PC-3 (cell line): ENCODE results near the gene TMEM176A. TPM values are rescaled to one million over a fixed set of nuclear protein-coding genes. Genes with fewer than 3 reads are reported as not detected.

Source experiments
- ATAC-seq: fragments of 200-7000 bp; cut with Tn5 transposase; 2 replicates; pipeline ENCODE4 v1.9.1; 2020; ENCODE audit warnings: mild to moderate bottlenecking, moderate library complexity
- BruUV-seq: library from RNA; stranded (reverse); fragments of 400-500 nt; replicated peaks from 2 replicates; lab custom pipeline; 2021; lab: Mats Ljungman, UMichigan
- CTCF ChIA-PET: fragments of 300-600 bp; sonication (Branson Sonifier 250); formaldehyde crosslinking; loops from one replicate; lab custom pipeline; 2022; ENCODE audit warnings: antibody characterized with exemption; lab: Charles Lee
- POLR2A ChIA-PET: fragments of 300-600 bp; sonication (Branson Sonifier 250); formaldehyde crosslinking; loops from one replicate; lab custom pipeline; 2022; ENCODE audit warnings: antibody characterized with exemption; ENCODE audit not compliant: unreplicated experiment; lab: Charles Lee
- DNase-seq: peaks from one replicate; pipeline ENCODE4 v3.0.0-alpha.2; 2015
- H2AFZ ChIP-seq: fragments of 300-600 bp; sonication (generic); 2 replicates; pipeline ENCODE4 v1.6.0; 2016; ENCODE audit warnings: antibody characterized with exemption, low read length
- H3F3A ChIP-seq: fragments of 300-600 bp; sonication (generic); one replicate; pipeline ENCODE4 v1.6.0; 2017; ENCODE audit warnings: antibody characterized with exemption, low read length, control low read depth, mild to moderate bottlenecking; ENCODE audit not compliant: unreplicated experiment
- H3K27ac ChIP-seq: fragments of 300-600 bp; sonication (generic); 2 replicates; pipeline ENCODE4 v1.5.1; 2016; ENCODE audit warnings: mild to moderate bottlenecking, low read length
- H3K27me3 ChIP-seq: fragments of 300-600 bp; sonication (generic); 2 replicates; pipeline ENCODE4 v1.6.1; 2016; ENCODE audit warnings: low read length, mixed read lengths
- H3K36me3 ChIP-seq: fragments of 300-600 bp; sonication (generic); 2 replicates; pipeline ENCODE4 v1.6.1; 2016; ENCODE audit warnings: low read depth, mixed run types, low read length, mixed read lengths
- H3K4me1 ChIP-seq: fragments of 300-600 bp; sonication (generic); 2 replicates; pipeline ENCODE4 v1.5.1; 2016; ENCODE audit warnings: low read length; ENCODE audit not compliant: insufficient read depth
- H3K4me2 ChIP-seq: fragments of 300-600 bp; sonication (generic); 2 replicates; pipeline ENCODE4 v1.6.0; 2016; ENCODE audit warnings: low read length
- H3K4me3 ChIP-seq: fragments of 300-600 bp; sonication (generic); 2 replicates; pipeline ENCODE4 v1.5.1; 2016; ENCODE audit warnings: mild to moderate bottlenecking, low read length, mixed read lengths
- H3K79me2 ChIP-seq: fragments of 300-600 bp; sonication (generic); 2 replicates; pipeline ENCODE4 v1.6.1; 2017; ENCODE audit warnings: low read length, mixed read lengths
- H3K9ac ChIP-seq: fragments of 300-600 bp; sonication (generic); 2 replicates; pipeline ENCODE4 v1.6.0; 2016; ENCODE audit warnings: mild to moderate bottlenecking, low read length
- H3K9me2 ChIP-seq: fragments of 300-600 bp; sonication (generic); replicated peaks from 2 replicates; pipeline ENCODE4 v1.6.1; 2016; ENCODE audit warnings: mixed run types, low read length, mixed read lengths
- H3K9me3 ChIP-seq: fragments of 300-600 bp; sonication (generic); 2 replicates; pipeline ENCODE4 v1.6.1; 2016; ENCODE audit warnings: low read length, mixed read lengths
- H4K20me1 ChIP-seq: fragments of 300-600 bp; sonication (generic); 2 replicates; pipeline ENCODE4 v1.6.1; 2016; ENCODE audit warnings: low read length, mixed read lengths
- EZH2 ChIP-seq: fragments of 300-600 bp; sonication (generic); IDR thresholded peaks from one replicate; pipeline ENCODE4 v1.6.1; 2017; ENCODE audit warnings: antibody characterized with exemption, mild to moderate bottlenecking, low read length; ENCODE audit not compliant: unreplicated experiment
- EZH2phosphoT487 ChIP-seq: fragments of 300-600 bp; sonication (generic); IDR thresholded peaks from 2 replicates; pipeline ENCODE4 v1.6.1; 2018; ENCODE audit warnings: mild to moderate bottlenecking, antibody characterized with exemption, low read length, borderline replicate concordance
- intact Hi-C: fragments of 100-400 bp; cut with micrococcal nuclease; formaldehyde crosslinking; loops from 2 replicates; pipeline ENCODE4 v1.9.0; 2023
- total RNA-seq: library from RNA; depleted of rRNA; stranded (reverse); fragments of >200 nt; gene quantifications from 2 replicates; pipeline ENCODE4 v1.2.3, GENCODE V29; 2014
- TF ChIP-seq, protein P1 (sequence below): fragments of 300-600 bp; sonication (generic); conservative IDR thresholded peaks from 2 replicates; pipeline ENCODE4 v1.5.1; 2017; ENCODE audit warnings: antibody characterized with exemption, low read depth, mild to moderate bottlenecking, low read length

The TMEM176A gene
- total RNA-seq, 1 experiment from 2014 or later: not detected

GRCh38 chr7:150778738-150779301 lies 21.7 kb upstream of the TMEM176A start:
- Histone ChIP-seq H3K4me2 (peak overlapping the region; percentile 37), H3K36me3 (no peaks in the 10 kb centered on the region), H3K9me3 (no peaks in the 10 kb centered on the region), H3K4me3 (no peak overlapping the region), H3K27ac (no peak overlapping the region), H3K9me2 (no peaks in the 10 kb centered on the region), H2AFZ (no peak overlapping the region), H3K27me3 (peaks cover 44% of the 10 kb centered on the region), H4K20me1 (no peaks in the 10 kb centered on the region), H3K79me2 (no peaks in the 10 kb centered on the region), H3F3A (no peaks in the 10 kb centered on the region), H3K4me1 (no peaks in the 10 kb centered on the region), H3K9ac (no peak overlapping the region)
- peak; percentile 78 for DNase-seq
- ATAC-seq: peak; percentile 96
- intact Hi-C loops: loop anchor here (1.0 to 5.0 kb wide), 3 partner anchors 98 to 332 kb away; no protein-coding TSS in a partner anchor
- no TSS peak for BruUV-seq
- TF ChIP-seq, protein P1, sequence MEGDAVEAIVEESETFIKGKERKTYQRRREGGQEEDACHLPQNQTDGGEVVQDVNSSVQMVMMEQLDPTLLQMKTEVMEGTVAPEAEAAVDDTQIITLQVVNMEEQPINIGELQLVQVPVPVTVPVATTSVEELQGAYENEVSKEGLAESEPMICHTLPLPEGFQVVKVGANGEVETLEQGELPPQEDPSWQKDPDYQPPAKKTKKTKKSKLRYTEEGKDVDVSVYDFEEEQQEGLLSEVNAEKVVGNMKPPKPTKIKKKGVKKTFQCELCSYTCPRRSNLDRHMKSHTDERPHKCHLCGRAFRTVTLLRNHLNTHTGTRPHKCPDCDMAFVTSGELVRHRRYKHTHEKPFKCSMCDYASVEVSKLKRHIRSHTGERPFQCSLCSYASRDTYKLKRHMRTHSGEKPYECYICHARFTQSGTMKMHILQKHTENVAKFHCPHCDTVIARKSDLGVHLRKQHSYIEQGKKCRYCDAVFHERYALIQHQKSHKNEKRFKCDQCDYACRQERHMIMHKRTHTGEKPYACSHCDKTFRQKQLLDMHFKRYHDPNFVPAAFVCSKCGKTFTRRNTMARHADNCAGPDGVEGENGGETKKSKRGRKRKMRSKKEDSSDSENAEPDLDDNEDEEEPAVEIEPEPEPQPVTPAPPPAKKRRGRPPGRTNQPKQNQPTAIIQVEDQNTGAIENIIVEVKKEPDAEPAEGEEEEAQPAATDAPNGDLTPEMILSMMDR: peak; percentile 89
- no peak for TF ChIP-seq EZH2
- POLR2A ChIA-PET: no interaction called here
- CTCF ChIA-PET: interaction anchor here (0.6 kb wide), 1 partner anchor 120 kb away, joined by 3 read pairs; no protein-coding TSS in a partner anchor

- no peak overlapping the region for H3K27ac ChIP-seq
- H3K4me1 ChIP-seq: no peaks in the 10 kb centered on the region
- DNase-seq (no peak), ATAC-seq (no peak)
- no peak overlapping the region for H3K4me3 ChIP-seq
- intact Hi-C loops: no loop called here
- no peaks in the 10 kb centered on the region for H3K9me2 ChIP-seq
- no peaks in the 10 kb centered on the region for H3F3A ChIP-seq
- no peak overlapping the region for H3K9ac ChIP-seq
- no peak overlapping the region for H2AFZ ChIP-seq
- peaks cover 53% of the 10 kb centered on the region for H3K27me3 ChIP-seq
- H3K36me3 ChIP-seq: no peaks in the 10 kb centered on the region
- no peaks in the 10 kb centered on the region for H3K9me3 ChIP-seq
- ChIA-PET CTCF (no interaction called here), POLR2A (no interaction called here)
- no peak overlapping the region for H3K4me2 ChIP-seq
- H4K20me1 ChIP-seq: no peaks in the 10 kb centered on the region
- BruUV-seq: no TSS peak
- TF ChIP-seq, protein P1: no peak
- TF ChIP-seq EZH2phosphoT487 (no peak), EZH2 (no peak)
- no peaks in the 10 kb centered on the region for H3K79me2 ChIP-seq
These were observed 20.3 kb upstream of the TMEM176A start for GRCh38 chr7:150780292-150780691.

- DNase-seq: no peak
- H4K20me1 ChIP-seq: no peaks in the 10 kb centered on the region
- no peaks in the 10 kb centered on the region for H3K9me2 ChIP-seq
- CTCF ChIA-PET: no interaction called here
- no peak overlapping the region for H3K4me3 ChIP-seq
- no peaks in the 10 kb centered on the region for H3K4me1 ChIP-seq
- no peaks in the 10 kb centered on the region for H3K9me3 ChIP-seq
- H3K4me2 ChIP-seq: no peak overlapping the region
- TF ChIP-seq, protein P1: no peak
- TF ChIP-seq EZH2 (no peak), EZH2phosphoT487 (no peak)
- H3K36me3 ChIP-seq: no peaks in the 10 kb centered on the region
- intact Hi-C loops: no loop called here
- no peak overlapping the region for H2AFZ ChIP-seq
- POLR2A ChIA-PET: no interaction called here
- no peak overlapping the region for H3K9ac ChIP-seq
- no peaks in the 10 kb centered on the region for H3K79me2 ChIP-seq
- no peak overlapping the region for H3K27ac ChIP-seq
- no peaks in the 10 kb centered on the region for H3F3A ChIP-seq
- ATAC-seq: no peak
- peaks cover 58% of the 10 kb centered on the region for H3K27me3 ChIP-seq
- BruUV-seq: no TSS peak
These were observed 19.5 kb upstream of the TMEM176A start for GRCh38 chr7:150781103-150781502.
